ENCODE results near the gene PTH2. TPM values are rescaled to one million over a fixed set of nuclear protein-coding genes. Genes with fewer than 3 reads are reported as not detected.

PTH2 gene, protein sequence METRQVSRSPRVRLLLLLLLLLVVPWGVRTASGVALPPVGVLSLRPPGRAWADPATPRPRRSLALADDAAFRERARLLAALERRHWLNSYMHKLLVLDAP
- not detected in 2 replicates for total RNA-seq

DNA sequence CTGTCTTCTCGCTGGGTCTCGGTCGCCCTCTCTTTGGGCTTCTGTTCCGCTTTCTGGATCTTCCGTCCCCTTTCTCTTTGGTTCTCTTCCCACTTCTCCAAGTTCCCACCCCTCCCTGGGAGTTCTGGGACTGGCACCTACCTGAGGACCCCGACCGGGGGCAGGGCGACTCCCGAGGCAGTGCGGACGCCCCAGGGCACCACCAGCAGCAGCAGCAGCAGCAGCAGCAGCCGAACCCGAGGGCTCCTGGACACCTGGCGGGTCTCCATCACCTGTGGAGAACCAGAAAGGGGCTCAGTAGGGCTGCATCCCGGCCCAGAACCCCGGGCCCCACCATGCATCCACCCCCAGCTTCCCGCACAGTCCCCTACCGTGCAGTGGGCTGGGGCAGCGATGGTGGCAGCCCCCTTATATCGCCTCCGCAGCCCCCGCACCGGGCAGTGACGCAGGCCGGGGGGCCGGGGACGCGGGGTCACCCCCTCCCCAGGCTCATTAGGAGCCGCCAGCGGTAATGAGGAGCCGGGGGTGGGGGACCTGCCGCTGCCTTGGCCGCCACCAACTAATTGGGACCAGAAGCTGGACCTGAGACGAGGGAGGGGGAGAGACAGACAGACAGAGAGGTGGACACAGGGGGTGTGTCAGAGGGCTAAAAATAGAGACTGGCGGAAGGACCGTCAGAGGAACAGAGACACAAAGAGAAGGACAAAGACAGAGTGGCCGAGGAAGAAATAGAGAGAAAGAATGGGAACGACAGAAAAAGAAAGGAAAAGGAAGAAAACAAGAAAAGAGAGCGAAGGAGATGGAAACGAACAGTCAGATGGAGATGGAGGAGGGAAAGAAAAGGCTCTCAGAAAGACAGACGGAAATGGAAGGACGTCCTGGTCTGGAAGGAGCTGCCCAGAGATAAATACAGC lies at the start of gene PTH2:
PTH2 (minus strand) TSS at position 371 of the 914 bp plus-strand sequence; CDS start at position 269, 102 bp downstream.

DNA sequence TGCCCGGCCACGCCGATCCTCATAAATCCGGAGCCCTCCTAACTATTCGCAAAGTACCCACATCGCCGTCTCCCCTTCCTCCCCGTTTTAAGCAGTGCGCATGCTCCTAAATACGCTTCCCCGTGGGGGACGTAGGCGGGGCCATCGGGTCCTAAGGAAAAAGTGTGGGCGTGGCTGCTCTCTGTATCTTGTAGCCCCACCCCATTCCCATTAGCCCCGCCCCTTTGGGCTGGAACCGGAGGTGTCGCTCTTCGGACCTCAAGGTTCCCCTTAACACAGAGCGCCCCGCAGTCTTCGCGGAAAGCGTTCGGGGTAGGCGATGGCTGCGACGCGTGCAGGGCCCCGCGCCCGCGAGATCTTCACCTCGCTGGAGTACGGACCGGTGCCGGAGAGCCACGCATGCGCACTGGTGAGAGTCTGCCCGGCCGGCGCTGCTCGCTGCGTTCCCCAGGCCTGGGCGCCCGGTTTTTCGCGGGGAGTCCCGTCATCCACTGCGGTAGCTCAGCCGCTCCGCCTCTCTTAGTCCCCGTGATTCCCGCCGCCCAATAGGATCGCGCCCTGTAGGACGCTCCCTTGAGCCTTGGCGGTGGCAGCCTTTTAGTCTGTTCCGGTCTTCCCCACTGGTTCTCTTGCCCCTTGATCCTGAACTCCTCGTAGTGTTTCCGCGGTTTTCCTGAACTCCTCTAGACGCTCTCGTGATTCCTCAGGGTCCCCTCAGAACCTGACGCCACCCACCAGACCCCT lies 29.9 kb upstream of the PTH2 start, which contains the start of gene ALDH16A1:
ALDH16A1 (plus strand) TSS at position 213 of the 744 bp plus-strand sequence; CDS start at position 320, 107 bp downstream.

DNA sequence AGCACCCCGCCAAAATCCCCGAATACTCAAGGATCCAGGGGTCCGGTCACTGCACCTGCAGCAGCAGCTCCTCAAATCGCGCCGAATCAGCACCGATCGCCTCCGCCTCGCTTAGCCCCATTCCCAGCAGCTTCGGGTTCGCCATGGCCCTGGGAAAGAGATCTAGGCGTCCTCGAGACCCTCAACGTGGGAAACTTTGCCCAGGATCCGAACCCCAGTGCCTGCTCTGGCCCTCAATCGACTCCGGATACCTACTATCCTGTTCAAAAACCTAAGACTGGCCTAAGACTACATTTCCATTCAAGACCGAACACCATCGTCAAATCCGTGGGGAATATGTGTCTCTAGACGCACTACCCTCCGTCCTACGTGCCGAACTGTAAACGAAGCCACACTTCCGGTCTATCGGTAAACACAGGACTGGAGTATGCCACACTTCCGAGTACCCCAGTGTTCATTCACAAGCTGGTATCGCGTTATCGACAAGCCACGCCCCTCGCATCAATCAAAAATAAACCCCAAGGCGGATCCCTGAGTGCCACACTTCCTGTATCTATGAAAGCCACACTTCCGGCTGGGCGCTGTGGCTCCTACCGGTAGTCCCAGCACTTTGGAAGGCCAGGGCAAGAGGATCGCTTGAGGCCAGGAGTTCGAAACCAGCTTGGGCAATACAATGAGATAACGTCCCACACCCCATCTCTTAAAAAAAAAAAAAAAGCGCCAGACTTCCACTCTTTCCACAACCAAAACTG lies 28.4 kb upstream of the PTH2 start, which contains the start of gene PIH1D1:
PIH1D1 (minus strand) TSS at position 385 of the 752 bp plus-strand sequence; CDS start at position 145, 240 bp downstream.

DNA sequence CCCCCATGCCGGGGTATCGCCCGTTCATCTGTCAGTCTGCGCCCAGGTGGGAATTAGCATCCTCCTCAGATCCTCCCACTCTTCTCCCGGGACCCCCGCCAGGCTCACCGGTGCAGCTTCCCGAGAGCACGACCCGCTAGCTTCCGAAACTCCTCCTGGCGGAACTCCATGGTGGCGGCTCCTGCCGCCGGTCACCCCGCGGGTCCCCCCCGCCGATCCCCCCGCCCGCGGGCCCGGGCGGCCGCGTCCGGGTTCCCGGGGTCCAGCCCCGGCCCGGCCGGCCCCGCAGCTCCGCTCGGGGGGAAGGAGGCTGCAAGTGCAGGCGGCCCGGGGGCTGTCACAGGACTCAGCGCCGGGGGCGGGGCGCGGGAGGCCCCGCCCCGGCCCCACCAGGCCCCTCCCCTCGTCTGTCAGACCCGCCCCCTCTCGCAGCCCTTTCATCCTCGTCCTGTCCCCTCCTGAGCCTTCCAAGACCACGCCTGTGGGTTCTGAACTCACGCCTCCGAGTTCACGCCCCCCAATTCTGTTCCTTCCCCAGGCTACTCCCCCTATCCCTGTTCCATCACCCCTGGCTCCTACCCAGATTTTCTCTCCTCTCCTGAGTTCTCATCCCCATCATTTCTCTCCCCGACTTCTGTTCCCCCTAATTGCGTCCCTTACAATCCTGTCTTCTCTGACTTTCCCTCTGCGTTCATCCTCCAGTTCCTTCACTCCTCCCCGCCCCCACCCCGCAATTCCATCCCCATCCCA lies 18.1 kb upstream of the PTH2 start, which contains the start of gene SLC17A7:
SLC17A7 (minus strand) TSS at position 318 of the 750 bp plus-strand sequence; CDS start at position 170, 148 bp downstream.

DNA sequence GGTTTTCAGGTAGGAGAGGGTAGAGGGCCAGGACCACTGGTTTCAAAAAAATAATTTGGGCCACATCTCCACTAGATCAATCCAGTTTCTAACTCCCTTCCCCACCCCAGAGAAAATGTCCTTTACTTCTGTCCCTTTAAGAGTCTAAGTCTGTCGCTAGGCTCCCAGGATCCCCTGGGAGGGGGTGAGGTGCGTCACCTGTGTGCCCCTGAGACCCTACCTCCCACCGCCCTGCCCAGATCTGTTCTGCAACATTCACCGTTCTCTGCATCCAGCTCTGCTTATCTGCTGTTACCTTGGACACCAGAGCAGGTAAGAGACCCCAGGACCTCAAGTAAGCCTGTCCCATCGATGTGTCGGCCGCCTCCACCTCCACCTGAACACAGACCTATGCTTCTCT lies 1.9 kb upstream of the PTH2 start, which contains the start of gene GFY:
GFY (plus strand) TSS at position 211 of the 400 bp plus-strand sequence. CDS start 1,043 bp downstream, outside the sequence.

DNA sequence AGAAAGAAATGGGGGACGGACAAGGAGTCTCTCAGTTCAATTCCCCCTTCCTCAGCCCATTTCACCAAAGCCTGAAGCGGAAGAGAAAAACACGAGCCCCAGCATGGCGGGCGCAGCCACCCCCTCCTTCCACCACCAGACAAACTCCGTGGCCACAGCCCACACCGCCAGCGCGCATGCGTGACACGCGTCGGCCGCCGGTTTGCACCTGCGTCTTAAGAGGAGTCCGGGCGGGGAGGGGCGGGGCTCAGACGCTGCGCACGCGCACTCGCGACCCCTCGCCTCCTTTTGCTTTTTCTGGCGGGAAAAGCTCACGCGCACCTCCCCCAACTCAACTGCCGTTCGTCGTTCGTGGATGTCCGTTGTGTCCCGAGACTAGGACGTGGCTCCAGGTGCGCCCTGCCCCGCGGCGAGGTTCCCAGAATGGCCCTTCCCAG lies 35.3 kb downstream of the PTH2 start, which contains the start of gene KASH5:
KASH5 (plus strand) TSS at position 314 of the 437 bp plus-strand sequence. CDS start 2,635 bp downstream, outside the sequence.

Other genes with a start within 250 kb of the PTH2 start
- gene SLC6A16, start 98.2 kb downstream of the PTH2 start, total RNA-seq: 0.51 TPM in 1 of 2 replicates, not detected in the other
- gene CD37, start 88.0 kb downstream of the PTH2 start, total RNA-seq: not detected in 2 replicates
- gene TEAD2, start 61.0 kb downstream of the PTH2 start, total RNA-seq: 33.3 and 35.7 TPM in 2 replicates
- gene DKKL1, start 59.6 kb downstream of the PTH2 start, total RNA-seq: 0.70 TPM in 1 of 2 replicates, not detected in the other
- gene KASH5, start 35.2 kb downstream of the PTH2 start, total RNA-seq: not detected in 2 replicates
- not detected in 2 replicates for gene GFY, start 1.9 kb upstream of the PTH2 start, total RNA-seq
- not detected in 2 replicates for gene SLC17A7, start 18.1 kb upstream of the PTH2 start, total RNA-seq
- gene PIH1D1, start 28.4 kb upstream of the PTH2 start, total RNA-seq: 52.9 and 75.9 TPM in 2 replicates
- gene ALDH16A1, start 29.8 kb upstream of the PTH2 start, total RNA-seq: 25.3 and 36.2 TPM in 2 replicates
- 2.6 and 3.3 TPM in 2 replicates for gene FLT3LG, start 50.8 kb upstream of the PTH2 start, total RNA-seq
- gene RPL13A, start 64.2 kb upstream of the PTH2 start, total RNA-seq: 4,979 and 5,980 TPM in 2 replicates
- gene RPS11, start 73.0 kb upstream of the PTH2 start, total RNA-seq: 4,757 and 6,131 TPM in 2 replicates
- 117 and 185 TPM in 2 replicates for gene FCGRT, start 89.2 kb upstream of the PTH2 start, total RNA-seq
- gene RCN3, start 104.6 kb upstream of the PTH2 start, total RNA-seq: 161 and 237 TPM in 2 replicates
- gene NOSIP, start 157.1 kb upstream of the PTH2 start, total RNA-seq: 63.1 and 64.5 TPM in 2 replicates
- gene PRRG2, start 157.9 kb upstream of the PTH2 start, total RNA-seq: 0.09 TPM in 1 of 2 replicates, not detected in the other
- gene PRR12, start 167.7 kb upstream of the PTH2 start, total RNA-seq: 6.9 and 8.0 TPM in 2 replicates
- 93.1 and 141 TPM in 2 replicates for gene RRAS, start 216.7 kb upstream of the PTH2 start, total RNA-seq
- gene SCAF1, start 218.8 kb upstream of the PTH2 start, total RNA-seq: 31.8 and 47.6 TPM in 2 replicates
- 33.0 and 39.3 TPM in 2 replicates for gene IRF3, start 242.4 kb upstream of the PTH2 start, total RNA-seq
- 4.9 and 19.4 TPM in 2 replicates for gene BCL2L12, start 242.5 kb upstream of the PTH2 start, total RNA-seq

Measured in pericardium fibroblast (primary cell).